Stimulated activated naive CD8-positive, alpha-beta T cell treated with anti-CD3 and anti-CD28 coated beads, Interleukin-15, Interleukin-2, amounts not matched to agents 100 U/mL and 50 U/mL, for 24 hours (primary cell): ENCODE measurements around the gene NIPSNAP2.
"Not testable (repeated sequence)": the region's sequence is repeated elsewhere in the genome, so short reads cannot be mapped to it uniquely, and the experiment has no call there.

Experiments
- ATAC-seq: fragments of 150-1000 bp; cut with Tn5 transposase; one replicate; pipeline ENCODE4 v1.10.0; 2021
- DNase-seq: peaks from one replicate; pipeline ENCODE4 v3.0.0; 2021

Gene NIPSNAP2

DNA sequence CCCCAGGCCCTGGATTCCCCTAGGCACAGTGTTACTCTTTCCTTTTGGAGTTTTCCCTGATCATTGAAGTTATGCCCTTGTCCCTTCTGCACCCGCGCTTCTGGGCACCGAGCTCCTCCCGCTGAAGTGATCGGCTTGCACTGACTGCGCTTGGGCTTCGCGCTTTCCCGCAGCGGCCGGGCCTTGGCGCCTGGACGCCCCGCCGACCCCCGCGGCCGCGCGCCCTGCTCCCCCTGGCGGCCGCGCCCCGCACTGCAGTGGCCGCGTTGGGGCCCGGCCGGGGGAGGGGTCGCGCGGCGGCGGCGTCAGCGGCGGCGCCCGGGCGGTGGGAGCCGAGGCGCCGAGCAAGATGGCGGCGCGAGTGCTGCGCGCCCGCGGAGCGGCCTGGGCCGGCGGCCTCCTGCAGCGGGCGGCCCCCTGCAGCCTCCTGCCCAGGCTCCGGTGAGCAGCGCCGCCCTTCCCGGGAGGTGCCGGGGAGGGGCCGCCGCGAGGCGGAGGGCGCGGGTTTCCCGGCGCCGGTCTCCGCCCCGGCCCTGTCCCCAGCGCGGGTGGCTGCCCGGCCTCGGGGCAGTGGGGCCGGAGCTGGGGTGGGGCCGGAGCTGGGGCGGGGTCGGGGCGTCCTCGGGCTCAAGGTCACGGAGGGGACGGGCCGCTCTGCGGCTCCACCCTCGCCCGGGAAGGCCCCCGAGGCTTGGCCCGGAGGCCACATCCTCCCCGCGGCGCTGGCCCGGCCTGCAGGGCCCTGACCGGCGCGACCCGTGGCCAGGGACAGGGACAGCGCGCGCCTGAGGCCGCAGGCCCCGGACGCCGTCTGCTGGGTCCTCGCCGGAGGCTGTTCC is at the start of gene NIPSNAP2:
NIPSNAP2 (plus strand) TSS at position 325 of the 839 bp plus-strand sequence; CDS start at position 350, 25 bp downstream.
- ATAC-seq (peak; percentile 84), DNase-seq (peak; percentile 76)

DNA sequence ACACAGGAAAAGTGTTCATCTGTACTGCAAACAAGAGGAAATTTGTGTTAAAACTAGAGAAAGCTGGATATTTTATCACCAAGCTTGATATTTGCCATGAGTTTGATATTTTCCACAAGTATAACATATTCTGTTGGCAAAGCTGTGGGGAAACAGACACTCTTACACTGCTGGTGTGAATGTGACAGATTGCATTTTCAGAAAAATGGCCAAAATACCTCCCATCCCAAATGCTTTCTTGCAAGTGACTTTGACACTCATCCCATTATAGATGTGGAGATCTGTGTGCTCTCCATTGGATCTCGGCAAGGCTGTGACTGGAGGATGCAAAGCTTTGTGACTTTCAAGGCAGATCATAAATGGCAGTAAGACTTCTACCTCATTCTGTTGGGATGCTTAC is 46.6 kb upstream of the NIPSNAP2 start:
- DNase-seq (no peak), ATAC-seq (no peak)

DNA sequence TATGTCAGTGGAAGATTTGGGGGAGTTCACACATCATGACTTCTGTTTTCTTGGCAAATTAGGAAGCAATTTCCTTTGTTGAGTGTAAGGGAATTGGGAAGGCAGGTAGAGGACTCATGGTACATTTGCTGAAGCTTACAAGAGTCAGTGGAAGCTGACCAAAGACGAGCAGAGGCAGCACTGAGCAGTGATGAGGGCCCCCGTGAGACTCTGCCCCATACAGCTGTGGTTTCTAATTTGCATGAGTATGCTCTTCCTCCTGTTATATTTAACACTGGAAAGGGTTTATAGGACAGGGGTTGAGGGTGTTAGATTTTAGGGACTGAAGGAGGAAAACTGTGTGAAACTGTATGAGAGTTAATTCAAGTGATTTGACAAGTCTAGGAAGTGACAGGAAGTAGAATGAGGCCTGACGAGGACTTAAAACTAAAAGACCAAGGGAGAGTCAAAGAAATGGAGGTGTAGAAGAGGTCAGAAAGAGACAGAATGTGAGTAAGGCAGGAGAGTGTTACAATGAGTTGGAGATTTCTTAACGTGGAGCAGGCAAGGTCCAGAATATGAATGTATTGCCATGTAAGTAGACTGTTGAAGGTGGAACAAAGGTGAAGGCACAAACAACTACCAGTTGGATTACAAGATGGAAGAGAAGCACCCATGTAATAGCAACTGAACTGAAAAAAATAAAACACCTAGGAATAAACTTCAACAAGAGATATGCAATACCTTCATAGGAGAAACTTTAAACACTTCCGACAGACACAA is 36.2 kb upstream of the NIPSNAP2 start:
- ATAC-seq, result no peak

DNA sequence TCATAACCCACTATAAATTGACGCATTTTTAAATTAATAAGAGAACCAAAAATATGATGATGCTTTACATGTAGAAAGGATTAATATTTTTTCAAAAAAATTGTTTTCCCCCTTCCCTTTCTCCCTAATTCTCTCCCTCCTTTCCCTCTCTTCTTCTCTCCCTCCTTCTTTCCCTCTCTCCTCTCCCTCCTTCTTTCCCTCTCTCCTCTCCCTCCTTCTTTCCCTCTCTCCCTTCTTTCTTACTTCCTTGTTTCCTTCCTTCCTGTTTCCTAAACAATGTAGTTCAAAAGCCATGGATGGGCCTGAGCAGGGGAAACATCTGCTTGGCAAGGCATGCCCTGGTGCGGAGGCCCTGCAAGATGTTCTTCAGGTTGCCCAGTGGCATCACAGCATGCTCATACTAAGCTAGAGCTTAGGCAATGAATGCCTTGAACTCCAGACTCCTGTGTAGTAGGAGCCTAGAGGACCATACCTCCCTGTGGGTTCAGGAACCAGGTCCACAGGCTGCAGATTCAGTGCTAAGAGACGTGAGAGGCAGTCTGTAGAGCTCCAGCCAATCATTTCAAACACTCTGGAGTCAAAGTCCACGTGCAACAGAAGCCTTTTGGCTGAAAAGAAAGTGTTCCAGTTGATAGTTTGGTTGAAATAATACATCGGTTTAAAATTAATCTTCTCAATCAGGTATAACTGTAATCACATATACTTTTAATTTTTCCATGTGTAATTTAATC is 32.8 kb upstream of the NIPSNAP2 start:
- DNase-seq (no peak), ATAC-seq (no peak)

More for the DNA sequence above, 36.2 kb upstream of the NIPSNAP2 start:
- DNase-seq, result no peak

DNA sequence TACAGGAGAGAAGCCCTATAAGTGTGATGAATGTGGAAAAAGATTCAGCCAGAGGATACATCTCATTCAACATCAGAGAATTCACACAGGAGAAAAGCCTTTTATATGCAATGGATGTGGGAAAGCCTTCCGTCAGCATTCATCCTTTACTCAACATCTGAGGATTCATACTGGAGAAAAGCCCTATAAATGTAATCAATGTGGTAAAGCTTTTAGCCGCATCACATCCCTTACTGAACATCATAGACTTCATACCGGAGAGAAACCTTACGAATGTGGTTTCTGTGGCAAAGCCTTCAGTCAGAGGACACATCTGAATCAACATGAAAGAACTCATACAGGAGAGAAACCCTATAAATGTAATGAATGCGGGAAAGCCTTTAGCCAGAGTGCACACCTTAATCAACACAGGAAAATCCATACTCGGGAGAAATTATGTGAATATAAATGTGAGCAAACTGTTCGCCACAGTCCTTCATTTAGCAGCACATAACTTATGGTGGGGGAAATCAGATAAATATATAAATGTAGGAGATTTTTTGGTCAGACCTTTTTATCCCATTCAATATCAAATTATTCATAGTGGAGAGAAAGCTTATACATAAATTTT is 24.8 kb upstream of the NIPSNAP2 start:
- DNase-seq, result no peak
- ATAC-seq, result no peak

DNA sequence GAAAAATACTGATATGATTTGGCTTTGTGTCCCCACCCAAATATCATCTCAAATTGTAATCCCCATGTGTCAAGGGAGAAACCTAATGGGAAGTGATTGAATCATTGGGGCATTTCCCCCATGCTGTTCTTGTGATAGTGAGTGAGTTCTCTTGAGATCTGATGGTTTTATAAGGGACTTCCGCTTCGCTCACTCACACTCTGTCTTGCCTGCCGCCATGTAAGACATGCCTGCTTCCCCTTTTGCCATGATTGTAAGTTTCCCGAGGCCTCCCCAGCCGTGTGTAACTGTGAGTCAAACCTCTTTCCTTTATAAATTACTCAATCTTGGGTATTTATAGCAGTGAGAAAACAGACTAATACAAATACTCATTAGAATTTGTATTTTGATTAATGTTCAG is 17.8 kb upstream of the NIPSNAP2 start:
- ATAC-seq, result no peak

DNA sequence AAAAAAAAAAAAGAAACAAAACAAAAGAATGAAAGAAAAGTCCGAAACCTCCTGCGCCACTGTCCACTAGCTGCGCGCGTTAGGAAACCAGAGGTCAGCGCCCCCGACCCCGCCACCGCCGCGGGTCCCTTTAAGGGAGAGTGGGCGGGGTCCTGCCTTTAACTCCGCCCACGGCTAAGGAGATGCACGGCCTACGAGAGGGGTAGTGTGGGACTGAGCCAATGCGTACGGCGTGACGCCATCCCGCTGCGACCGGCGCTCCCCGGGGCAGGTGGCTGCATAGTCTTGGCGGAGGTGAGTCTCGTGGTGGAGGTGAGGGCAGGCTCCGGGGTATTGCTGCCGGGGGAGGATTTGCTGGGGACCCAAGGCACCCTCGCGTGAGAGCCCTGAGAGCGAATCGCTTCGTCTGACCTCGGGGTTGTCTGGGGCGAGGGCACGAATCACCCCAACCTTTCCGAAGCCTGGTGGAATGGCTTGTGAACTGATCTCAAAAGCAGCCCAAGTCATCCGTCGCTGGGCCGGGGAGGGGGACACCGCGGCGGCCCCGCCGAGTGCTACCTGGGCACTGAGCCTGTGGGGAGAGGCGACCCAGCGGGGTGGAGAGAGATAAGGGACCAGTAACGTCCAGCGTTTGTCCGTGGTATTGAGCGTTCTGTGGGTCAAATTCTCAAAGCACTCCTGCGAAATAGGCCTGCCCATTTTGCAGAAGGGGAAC is 12.6 kb upstream of the NIPSNAP2 start, which contains the start of gene MRPS17:
MRPS17 (plus strand) TSS at position 241 of the 715 bp plus-strand sequence. CDS start 1,319 bp downstream, outside the sequence.
- peak; percentile 100 for ATAC-seq
- DNase-seq, result peak; percentile 92

More for the DNA sequence above, 17.8 kb upstream of the NIPSNAP2 start:
- DNase-seq, result no peak

DNA sequence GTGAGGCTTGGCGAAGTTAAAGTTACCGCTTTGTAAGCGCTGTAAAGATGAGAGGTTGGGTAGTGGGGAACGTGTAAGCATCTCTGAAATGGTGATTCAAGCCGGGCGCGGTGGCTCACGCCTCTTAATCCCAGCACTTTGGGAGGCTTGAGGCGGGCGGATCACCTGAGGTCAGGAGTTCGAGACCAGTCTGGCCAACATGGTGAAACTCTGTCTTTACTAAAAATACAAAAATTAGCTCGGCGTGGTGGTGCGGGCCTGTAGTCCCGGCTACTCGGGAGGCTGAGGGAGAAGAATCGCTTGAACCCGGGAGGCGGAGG is 12.1 kb upstream of the NIPSNAP2 start:
- not testable (repeated sequence) for ATAC-seq, DNase-seq

DNA sequence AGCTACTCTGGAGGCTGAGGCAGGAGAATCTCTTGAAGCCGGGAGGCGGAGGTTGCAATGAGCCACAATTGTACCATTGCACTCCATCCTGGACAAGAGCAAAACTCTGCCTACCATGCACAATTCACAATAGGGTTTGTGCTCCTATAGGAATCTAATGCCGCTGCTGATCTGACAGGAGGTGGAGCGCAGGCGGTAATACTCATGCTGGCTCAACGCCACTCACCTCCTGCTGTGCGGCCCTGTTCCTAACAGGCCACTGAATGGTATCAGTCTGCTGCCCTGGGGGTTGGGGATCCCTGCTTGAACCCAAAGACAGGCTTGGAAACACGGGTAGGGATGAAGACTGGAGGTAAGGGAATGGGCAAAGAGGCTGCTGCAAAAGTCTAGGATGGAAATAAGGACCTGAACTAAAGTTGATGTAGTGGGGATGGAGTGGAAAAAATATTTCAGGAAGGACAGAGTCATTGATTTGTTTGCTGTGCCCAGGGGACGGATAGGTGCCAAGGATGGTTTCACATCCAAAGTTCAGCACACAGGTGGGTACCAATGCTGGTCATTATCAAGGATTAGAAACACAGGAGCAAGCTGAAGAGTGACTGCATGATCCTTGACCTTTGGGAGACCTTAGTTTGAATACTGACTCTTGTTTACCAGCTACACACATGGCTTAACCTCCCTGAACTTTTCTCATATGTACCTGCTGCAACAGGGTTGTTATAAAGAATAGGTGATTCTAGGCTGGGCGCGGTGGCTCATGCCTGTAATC is 10.5 kb upstream of the NIPSNAP2 start:
- DNase-seq, result no peak
- ATAC-seq, result no peak

DNA sequence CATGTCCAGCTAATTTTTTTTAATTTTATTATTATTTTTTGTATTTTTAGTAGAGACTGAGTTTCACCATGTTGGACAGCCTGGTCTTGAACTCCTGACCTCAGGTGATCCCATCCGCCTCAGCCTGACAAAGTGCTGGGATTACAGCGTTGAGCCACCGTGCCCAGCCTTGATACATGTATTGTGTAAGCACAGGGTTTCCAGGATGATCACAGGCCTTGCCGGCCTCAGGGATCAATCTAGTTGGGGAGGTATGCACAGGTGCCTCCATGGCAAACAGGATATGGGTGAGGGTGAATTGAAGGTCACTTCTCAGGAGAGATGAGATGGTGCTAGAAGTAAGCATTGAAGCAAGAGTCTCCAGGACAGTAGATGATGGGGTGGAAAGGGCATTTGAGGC is 7.2 kb upstream of the NIPSNAP2 start:
- no peak for DNase-seq
- ATAC-seq, result no peak

DNA sequence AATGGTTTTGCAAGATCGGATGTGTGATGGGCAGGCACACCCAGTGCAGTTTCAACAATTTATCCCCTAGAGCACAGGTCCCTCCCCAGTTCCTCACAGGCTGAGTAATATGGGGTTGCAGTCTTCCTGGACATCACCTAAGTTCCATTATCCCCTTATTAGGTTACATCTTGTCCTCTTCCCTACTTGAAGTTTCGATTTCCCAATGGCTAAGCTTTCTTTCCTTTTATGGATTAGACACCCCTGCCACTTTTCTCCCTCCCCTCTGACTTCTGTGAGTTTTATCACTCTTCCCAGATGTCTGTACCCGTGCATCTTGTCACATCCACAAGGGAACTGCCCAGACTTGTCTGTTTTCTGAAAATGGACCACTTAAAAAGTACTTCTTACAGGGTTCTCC is 2.4 kb upstream of the NIPSNAP2 start:
- ATAC-seq (no peak), DNase-seq (no peak)

DNA sequence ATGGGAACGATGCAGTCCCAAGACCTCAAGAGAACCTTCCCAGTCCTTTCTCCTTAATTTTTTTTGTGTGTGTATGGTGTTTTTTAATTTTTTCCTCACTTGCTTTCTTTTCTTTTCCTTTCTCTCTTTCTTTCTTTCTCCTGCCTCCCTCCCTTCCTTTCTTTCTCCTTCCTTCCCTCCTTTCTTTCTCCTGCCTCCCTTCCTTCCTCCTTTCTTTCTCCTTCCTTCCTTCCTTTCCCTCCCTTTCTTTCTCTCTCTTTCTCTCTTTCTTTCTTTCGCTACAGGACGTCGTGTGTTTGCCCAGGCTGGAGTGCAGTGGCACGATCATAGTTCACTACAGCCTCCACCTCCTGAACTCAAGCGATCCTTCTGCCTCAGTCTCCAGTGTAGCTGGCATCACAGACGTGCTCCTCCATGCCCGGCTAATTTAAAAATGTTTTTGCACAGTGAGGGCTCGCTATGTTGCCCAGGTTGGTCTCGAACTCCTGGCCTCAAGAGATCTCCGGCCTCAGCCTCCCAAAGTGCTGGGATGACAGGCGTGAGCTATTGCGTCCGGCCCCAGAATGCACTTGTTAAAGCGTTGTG is 709 bp upstream of the NIPSNAP2 start:
- DNase-seq (no peak), ATAC-seq (no peak)

DNA sequence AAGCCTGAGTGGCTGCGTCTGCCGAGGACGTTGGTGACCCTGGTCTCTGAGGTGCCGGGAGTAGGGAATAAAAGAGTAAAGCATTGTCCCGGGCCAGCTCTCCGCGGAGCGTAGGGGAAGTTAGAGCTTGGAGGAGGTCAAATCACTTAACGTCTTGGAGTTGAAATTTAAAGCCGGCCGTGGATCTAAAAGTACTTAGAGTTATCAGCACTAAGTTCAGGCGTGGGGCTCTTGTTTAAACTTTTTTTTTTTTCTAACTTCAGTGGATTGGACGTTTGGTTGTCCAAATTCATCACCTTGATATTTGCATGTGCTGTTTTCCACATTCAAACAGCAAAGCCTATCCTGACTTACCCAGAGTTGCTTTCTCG is 700 bp downstream of the NIPSNAP2 start:
- DNase-seq (no peak), ATAC-seq (no peak)

DNA sequence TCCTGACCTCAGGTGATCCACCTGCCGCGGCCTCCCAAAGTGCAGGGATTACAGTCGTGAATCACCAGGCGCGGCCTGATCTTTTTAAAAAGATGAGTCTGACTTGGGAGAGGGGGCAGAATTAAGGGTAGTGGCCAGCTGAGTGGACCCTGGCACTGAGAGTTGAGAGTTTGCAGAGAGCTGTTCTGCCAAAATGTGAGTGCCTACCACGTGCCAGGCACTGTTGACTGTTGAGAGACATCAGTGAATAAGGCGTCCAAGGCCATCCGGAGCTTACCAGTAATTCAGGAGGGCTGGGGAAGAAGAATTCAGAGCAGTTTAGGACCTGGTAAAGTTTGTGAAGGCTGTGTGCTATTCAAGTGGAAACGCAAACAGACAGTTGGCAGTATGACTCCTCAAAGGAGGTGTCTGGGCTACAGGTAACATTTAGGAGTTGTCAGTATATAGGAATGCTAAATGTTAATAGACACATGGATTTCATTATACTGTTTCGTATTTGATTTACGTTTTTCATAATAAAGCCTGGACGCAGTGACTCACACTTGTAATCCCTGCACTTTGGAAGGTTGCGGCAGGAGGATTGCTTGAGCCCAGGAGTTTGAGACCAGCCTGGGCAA is 1.5 kb downstream of the NIPSNAP2 start:
- ATAC-seq (no peak), DNase-seq (no peak)

DNA sequence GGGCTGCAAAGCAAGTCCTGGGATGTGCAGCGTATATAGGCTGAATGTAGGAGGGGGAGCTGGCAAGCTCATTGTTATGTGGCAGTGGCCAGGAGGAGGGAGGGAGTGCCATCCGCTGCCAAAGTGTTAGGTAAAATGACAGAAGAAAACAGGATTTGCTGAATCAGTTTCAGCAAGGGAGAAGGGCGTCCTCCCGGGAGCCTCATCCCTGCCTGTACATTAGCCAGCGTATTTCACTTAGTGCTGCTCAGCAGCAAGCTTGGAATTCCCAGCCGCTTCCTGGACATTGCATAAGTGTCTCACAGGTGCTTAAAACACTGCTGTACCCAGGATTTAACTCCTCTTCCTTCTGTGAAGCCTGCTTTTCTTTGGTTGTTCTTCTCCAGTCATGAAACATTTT is 2.5 kb downstream of the NIPSNAP2 start:
- DNase-seq (no peak), ATAC-seq (no peak)

DNA sequence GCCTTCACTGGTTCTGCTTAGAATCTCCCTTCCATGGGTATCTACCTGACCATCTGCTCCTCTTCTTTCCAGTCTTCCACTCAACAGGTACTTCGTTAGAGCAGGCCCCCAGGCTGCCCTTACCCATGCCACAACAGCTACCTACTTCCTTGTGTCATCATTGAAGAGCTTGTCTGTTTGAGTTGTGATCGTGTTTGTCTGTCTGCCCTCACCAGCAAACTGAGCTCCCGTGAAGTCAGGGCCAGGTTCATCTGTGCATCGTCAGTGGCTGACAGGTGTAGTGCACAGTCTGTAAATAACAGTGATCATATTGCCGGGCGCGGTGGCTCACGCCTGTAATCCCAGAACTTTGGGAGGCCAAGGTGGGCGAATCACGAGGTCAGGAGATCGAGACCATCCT is 5.0 kb downstream of the NIPSNAP2 start:
- no peak for ATAC-seq
- no peak for DNase-seq

DNA sequence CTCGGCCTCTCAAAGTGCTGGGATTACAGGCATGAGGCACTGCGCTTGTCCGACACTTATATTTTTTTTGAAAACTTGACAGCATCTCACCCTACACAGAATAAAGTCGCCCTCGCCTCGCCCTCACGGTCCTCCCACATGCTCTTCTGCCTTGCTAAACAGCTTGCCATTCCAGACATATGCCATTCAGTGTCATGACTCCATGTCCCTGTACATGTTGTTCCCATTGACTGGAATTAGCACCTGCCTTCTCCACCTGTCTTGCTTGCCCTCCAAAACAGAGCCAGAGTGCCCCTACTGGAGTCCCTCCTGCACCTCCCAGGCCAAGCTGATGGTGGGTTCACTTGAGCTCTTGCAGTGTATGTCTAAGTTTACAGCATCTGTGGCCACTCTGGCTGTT is 6.2 kb downstream of the NIPSNAP2 start:
- ATAC-seq (no peak), DNase-seq (no peak)

DNA sequence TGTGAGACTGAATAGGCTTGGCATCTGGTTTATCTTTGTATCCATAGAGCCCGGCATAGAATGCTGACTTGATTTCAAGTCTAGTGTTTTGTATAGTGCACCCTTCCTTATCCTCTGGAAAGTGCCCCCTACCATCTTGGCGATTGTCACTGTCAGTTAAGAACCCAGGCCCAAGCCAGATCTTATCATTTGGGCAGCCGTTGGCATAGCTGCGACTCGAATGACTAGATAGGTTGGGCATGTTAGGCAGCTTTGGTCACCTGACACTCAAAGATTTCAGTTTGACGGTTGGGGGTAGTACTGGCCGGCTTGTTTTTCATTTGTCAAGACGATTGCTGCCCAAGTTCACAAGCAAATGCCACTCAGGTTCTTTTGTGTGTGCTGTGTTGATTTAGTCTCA is 6.6 kb downstream of the NIPSNAP2 start:
- DNase-seq (no peak), ATAC-seq (no peak)

DNA sequence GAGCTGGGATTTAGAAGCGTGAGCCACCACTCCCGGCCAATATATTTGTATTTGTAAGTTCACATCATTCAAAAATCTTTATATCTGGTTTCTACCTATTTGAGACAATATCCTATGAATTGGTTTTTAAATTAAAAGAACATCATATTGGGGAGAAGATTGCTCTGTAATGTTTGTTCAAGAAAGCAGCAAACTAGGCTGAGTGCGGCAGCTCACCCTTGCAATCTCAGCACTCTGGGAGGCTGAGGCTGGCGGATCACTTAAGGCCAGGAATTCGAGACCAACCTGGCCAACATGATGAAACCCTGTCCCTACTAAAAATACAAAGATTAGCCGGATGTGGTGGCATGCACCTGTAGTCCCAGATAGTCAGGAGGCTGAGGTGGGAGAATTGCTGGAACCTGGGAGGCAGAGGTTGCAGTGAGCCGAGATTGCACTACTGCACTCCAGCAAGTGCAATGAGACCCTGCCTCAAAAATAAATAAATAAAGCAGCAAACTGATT is 9.4 kb downstream of the NIPSNAP2 start:
- DNase-seq, result no peak
- no peak for ATAC-seq
